OCI-LY1 (cell line): ENCODE measurements around the gene PRMT7.

Experiments
- H2AFZ ChIP-seq: fragments of 200-600 bp; sonication (generic), shearing (Covaris generic); 2 replicates; pipeline ENCODE4 v1.6.0; 2014; ENCODE audit warnings: antibody characterized with exemption, mild to moderate bottlenecking, low read length
- H3F3A ChIP-seq: fragments of 200-600 bp; sonication (generic), shearing (Covaris generic); 2 replicates; pipeline ENCODE4 v1.6.0; 2014; ENCODE audit warnings: mild to moderate bottlenecking, antibody characterized with exemption, low read length, moderate library complexity; ENCODE audit not compliant: insufficient read depth
- H3K27ac ChIP-seq: fragments of 200-600 bp; sonication (generic); 2 replicates; pipeline ENCODE4 v1.5.1; 2014; ENCODE audit warnings: low read length, mixed run types, mild to moderate bottlenecking, low read depth; ENCODE audit not compliant: poor library complexity, severe bottlenecking
- H3K27me3 ChIP-seq: fragments of 200-600 bp; sonication (generic); 2 replicates; pipeline ENCODE4 v1.6.0; 2014; ENCODE audit warnings: antibody characterized with exemption, mild to moderate bottlenecking, low read length, moderate library complexity; ENCODE audit not compliant: insufficient read depth
- H3K36me3 ChIP-seq: fragments of 200-600 bp; sonication (generic); 2 replicates; pipeline ENCODE4 v1.6.1; 2014; ENCODE audit warnings: mild to moderate bottlenecking, antibody characterized with exemption, low read length, moderate library complexity, mixed read lengths; ENCODE audit not compliant: insufficient read depth
- H3K4me1 ChIP-seq: fragments of 200-600 bp; sonication (generic); 2 replicates; pipeline ENCODE4 v1.5.1; 2014; ENCODE audit warnings: mild to moderate bottlenecking, low read length, moderate library complexity; ENCODE audit not compliant: insufficient read depth, severe bottlenecking
- H3K4me2 ChIP-seq: fragments of 200-600 bp; sonication (generic), shearing (Covaris generic); 2 replicates; pipeline ENCODE4 v1.6.1; 2014; ENCODE audit warnings: low read length
- H3K4me3 ChIP-seq: fragments of 200-600 bp; sonication (generic); 2 replicates; pipeline ENCODE4 v1.5.1; 2014; ENCODE audit warnings: low read length, low read depth, mild to moderate bottlenecking, mixed read lengths; ENCODE audit not compliant: poor library complexity, severe bottlenecking
- H3K79me2 ChIP-seq: fragments of 200-600 bp; shearing (Covaris generic); 2 replicates; pipeline ENCODE4 v1.6.1; 2016; ENCODE audit warnings: mixed run types, low read length, mixed read lengths; ENCODE audit not compliant: insufficient read depth
- H3K9ac ChIP-seq: fragments of 200-600 bp; sonication (generic), shearing (Covaris generic); 2 replicates; pipeline ENCODE4 v1.6.1; 2014; ENCODE audit warnings: mild to moderate bottlenecking, low read length, mixed read lengths
- H3K9me2 ChIP-seq: fragments of 200-600 bp; sonication (generic), shearing (Covaris generic); 2 replicates; pipeline ENCODE4 v1.6.1; 2014; ENCODE audit warnings: low read depth, mild to moderate bottlenecking, low read length, mixed read lengths
- H3K9me3 ChIP-seq: fragments of 200-600 bp; shearing (Covaris generic); 2 replicates; pipeline ENCODE4 v1.6.1; 2014; ENCODE audit warnings: low read length, mixed read lengths
- H4K20me1 ChIP-seq: fragments of 200-600 bp; sonication (generic), shearing (Covaris generic); 2 replicates; pipeline ENCODE4 v1.6.0; 2016; ENCODE audit warnings: mild to moderate bottlenecking, low read length; ENCODE audit not compliant: insufficient read depth
- EZH2 ChIP-seq: fragments of 200-600 bp; sonication (generic), shearing (Covaris generic); IDR thresholded peaks from 2 replicates; pipeline ENCODE4 v1.8.0; 2017; ENCODE audit warnings: borderline replicate concordance, mixed run types, mild to moderate bottlenecking, antibody characterized with exemption, low read length, moderate library complexity, mixed read lengths
- TF ChIP-seq, protein P1 (sequence below): fragments of 200-600 bp; sonication (generic), shearing (Covaris generic); IDR thresholded peaks from 2 replicates; pipeline ENCODE4 v1.5.1; 2017; ENCODE audit warnings: mild to moderate bottlenecking, antibody characterized with exemption, low read length, moderate library complexity, mixed read lengths

PRMT7 gene

GRCh38 chr16:68402748-68403040 lies 91.9 kb downstream of the PRMT7 start:
- Histone ChIP-seq H3K79me2 (no peaks in the 10 kb centered on the region), H3K27ac (no peak overlapping the region), H3F3A (no peaks in the 10 kb centered on the region), H3K9me2 (no peaks in the 10 kb centered on the region), H3K4me3 (no peak overlapping the region), H2AFZ (no peak overlapping the region), H3K4me2 (no peak overlapping the region), H4K20me1 (no peaks in the 10 kb centered on the region), H3K4me1 (peaks cover 12% of the 10 kb centered on the region), H3K27me3 (no peaks in the 10 kb centered on the region; the same call in 1 of the 2 replicates), H3K9me3 (no peaks in the 10 kb centered on the region), H3K36me3 (no peaks in the 10 kb centered on the region), H3K9ac (no peak overlapping the region)
- TF ChIP-seq EZH2 = no peak
- TF ChIP-seq, protein P1, sequence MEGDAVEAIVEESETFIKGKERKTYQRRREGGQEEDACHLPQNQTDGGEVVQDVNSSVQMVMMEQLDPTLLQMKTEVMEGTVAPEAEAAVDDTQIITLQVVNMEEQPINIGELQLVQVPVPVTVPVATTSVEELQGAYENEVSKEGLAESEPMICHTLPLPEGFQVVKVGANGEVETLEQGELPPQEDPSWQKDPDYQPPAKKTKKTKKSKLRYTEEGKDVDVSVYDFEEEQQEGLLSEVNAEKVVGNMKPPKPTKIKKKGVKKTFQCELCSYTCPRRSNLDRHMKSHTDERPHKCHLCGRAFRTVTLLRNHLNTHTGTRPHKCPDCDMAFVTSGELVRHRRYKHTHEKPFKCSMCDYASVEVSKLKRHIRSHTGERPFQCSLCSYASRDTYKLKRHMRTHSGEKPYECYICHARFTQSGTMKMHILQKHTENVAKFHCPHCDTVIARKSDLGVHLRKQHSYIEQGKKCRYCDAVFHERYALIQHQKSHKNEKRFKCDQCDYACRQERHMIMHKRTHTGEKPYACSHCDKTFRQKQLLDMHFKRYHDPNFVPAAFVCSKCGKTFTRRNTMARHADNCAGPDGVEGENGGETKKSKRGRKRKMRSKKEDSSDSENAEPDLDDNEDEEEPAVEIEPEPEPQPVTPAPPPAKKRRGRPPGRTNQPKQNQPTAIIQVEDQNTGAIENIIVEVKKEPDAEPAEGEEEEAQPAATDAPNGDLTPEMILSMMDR = no peak

DNA sequence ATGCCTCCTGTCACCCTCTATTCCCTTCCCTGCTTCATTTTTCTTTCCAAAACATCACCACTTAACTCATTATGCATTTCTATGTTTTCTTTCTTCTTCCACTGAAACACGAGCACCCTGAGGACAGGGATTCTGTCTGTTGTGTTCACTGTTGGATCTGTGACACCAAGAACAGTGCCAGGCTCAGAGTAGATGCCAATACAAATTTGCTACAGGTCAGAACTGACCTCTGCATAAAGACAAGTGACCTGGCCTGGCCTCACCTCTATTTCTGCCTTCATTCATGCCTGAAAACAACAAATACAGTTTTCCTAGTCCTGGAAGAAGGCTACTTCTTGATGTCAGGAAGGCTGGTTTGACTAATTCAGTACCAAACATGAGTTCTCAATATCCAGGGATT lies 92.4 kb downstream of the PRMT7 start:
- Histone ChIP-seq H3F3A (no peaks in the 10 kb centered on the region), H3K27ac (no peak overlapping the region), H3K36me3 (no peaks in the 10 kb centered on the region), H3K4me2 (no peak overlapping the region), H2AFZ (no peak overlapping the region), H3K9ac (no peak overlapping the region), H3K79me2 (no peaks in the 10 kb centered on the region), H3K9me2 (no peaks in the 10 kb centered on the region), H3K4me1 (peaks cover 12% of the 10 kb centered on the region), H3K4me3 (no peak overlapping the region), H3K9me3 (no peaks in the 10 kb centered on the region), H4K20me1 (no peaks in the 10 kb centered on the region), H3K27me3 (no peaks in the 10 kb centered on the region; the same call in 1 of the 2 replicates)
- TF ChIP-seq EZH2 = no peak
- TF ChIP-seq, protein P1 = no peak

DNA sequence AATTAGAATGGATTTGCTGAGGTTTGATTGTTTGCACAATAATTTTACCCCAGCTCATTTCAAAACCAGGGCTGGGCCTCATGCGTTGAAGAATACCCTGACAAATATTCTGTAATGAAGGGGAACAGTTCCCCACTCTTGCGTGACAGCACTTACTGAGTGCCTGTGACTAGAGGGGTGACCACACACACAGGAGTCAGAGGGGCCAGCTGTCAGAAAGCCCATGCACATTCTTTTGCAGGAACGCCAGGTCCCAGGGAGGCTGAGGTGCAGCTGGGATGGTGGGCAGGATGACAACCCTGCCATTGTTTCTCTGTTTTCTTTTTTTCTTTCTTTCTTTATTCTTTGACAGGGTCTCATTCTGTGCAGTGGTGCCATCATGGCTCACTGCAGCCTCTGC lies 92.9 kb downstream of the PRMT7 start:
- peaks cover 12% of the 10 kb centered on the region for H3K4me1 ChIP-seq
- H3F3A ChIP-seq = no peaks in the 10 kb centered on the region
- no peak overlapping the region for H3K4me2 ChIP-seq
- H3K9me2 ChIP-seq = no peaks in the 10 kb centered on the region
- no peaks in the 10 kb centered on the region for H4K20me1 ChIP-seq
- no peak overlapping the region for H3K9ac ChIP-seq
- no peak overlapping the region for H3K4me3 ChIP-seq
- H3K9me3 ChIP-seq = no peaks in the 10 kb centered on the region
- no peaks in the 10 kb centered on the region for H3K36me3 ChIP-seq
- H3K27me3 ChIP-seq = no peaks in the 10 kb centered on the region; the same call in 1 of the 2 replicates
- TF ChIP-seq, protein P1 = no peak
- H3K27ac ChIP-seq = no peak overlapping the region
- H3K79me2 ChIP-seq = no peaks in the 10 kb centered on the region
- no peak overlapping the region for H2AFZ ChIP-seq
